Calu3 (cell line): ENCODE measurements around the gene WDSUB1. TPM values are rescaled to one million over a fixed set of nuclear protein-coding genes. Genes with fewer than 3 reads are reported as not detected.

Experiments used
- BruUV-seq: library from RNA; stranded (reverse); fragments of 400-500 nt; replicated peaks from 2 replicates; lab custom pipeline; 2021; lab: Mats Ljungman, UMichigan
- CTCF ChIA-PET: fragments of 300-600 bp; sonication (Branson Sonifier 250); formaldehyde crosslinking; loops from one replicate; lab custom pipeline; 2022; ENCODE audit warnings: antibody characterized with exemption; lab: Charles Lee
- DNase-seq: peaks from one replicate; pipeline ENCODE4 v3.0.0; 2022
- H3K27ac Mint-ChIP-seq: one replicate; pipeline ENCODE4 v1.8.0; 2022; ENCODE audit warnings: mixed read lengths; ENCODE audit not compliant: unreplicated experiment
- H3K27me3 Mint-ChIP-seq: one replicate; pipeline ENCODE4 v1.8.0; 2022; ENCODE audit warnings: mixed read lengths; ENCODE audit not compliant: unreplicated experiment
- H3K36me3 Mint-ChIP-seq: one replicate; pipeline ENCODE4 v1.8.0; 2022; ENCODE audit warnings: mild to moderate bottlenecking, moderate library complexity, mixed read lengths; ENCODE audit not compliant: insufficient read depth, unreplicated experiment
- H3K4me1 Mint-ChIP-seq: one replicate; pipeline ENCODE4 v1.8.0; 2022; ENCODE audit warnings: mild to moderate bottlenecking, low read depth, mixed read lengths; ENCODE audit not compliant: unreplicated experiment
- H3K4me3 Mint-ChIP-seq: one replicate; pipeline ENCODE4 v1.8.0; 2022; ENCODE audit warnings: mild to moderate bottlenecking, low read depth, moderate library complexity, mixed read lengths; ENCODE audit not compliant: unreplicated experiment
- H3K9me3 Mint-ChIP-seq: one replicate; pipeline ENCODE4 v1.8.0; 2022; ENCODE audit warnings: low read depth, mixed read lengths; ENCODE audit not compliant: unreplicated experiment
- intact Hi-C: fragments of 100-400 bp; cut with micrococcal nuclease; formaldehyde crosslinking; loops from one replicate; pipeline ENCODE4 v1.10.0; 2022; ENCODE audit not compliant: unreplicated experiment
- total RNA-seq: library from RNA; stranded (reverse); gene quantifications from 2 replicates; pipeline ENCODE4 v1.2.3, GENCODE V29; 2022
- TF ChIP-seq, protein P1 (sequence below): fragments of 200-600 bp; IDR thresholded peaks from one replicate; pipeline ENCODE4 v1.8.0; 2022; ENCODE audit warnings: antibody characterized with exemption; ENCODE audit not compliant: unreplicated experiment

WDSUB1 gene
- total RNA-seq, 1 experiment from 2014 or later = 6.7 TPM

DNA sequence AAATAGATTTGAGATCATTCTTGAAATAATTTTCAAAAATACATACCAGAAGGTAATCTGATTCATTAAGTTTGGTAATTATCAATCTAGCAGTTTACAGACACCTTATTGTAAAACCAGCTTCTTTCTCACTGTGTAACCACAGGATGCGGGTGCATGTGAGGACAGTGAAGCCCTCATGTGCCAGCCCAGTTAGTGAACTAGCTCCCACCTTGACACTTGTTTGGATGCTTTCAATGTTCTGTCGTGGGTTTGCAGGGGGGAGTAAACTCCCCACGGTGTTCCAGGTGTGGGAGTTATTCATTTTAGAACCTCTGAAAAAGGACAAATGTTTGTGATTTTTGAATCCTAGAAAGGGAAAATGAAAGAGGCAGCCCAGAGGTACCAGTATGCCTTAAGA is 59.0 kb downstream of the WDSUB1 start:
- TF ChIP-seq, protein P1, sequence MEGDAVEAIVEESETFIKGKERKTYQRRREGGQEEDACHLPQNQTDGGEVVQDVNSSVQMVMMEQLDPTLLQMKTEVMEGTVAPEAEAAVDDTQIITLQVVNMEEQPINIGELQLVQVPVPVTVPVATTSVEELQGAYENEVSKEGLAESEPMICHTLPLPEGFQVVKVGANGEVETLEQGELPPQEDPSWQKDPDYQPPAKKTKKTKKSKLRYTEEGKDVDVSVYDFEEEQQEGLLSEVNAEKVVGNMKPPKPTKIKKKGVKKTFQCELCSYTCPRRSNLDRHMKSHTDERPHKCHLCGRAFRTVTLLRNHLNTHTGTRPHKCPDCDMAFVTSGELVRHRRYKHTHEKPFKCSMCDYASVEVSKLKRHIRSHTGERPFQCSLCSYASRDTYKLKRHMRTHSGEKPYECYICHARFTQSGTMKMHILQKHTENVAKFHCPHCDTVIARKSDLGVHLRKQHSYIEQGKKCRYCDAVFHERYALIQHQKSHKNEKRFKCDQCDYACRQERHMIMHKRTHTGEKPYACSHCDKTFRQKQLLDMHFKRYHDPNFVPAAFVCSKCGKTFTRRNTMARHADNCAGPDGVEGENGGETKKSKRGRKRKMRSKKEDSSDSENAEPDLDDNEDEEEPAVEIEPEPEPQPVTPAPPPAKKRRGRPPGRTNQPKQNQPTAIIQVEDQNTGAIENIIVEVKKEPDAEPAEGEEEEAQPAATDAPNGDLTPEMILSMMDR = no peak
- Mint-ChIP-seq H3K9me3 (no peaks in the 10 kb centered on the region), H3K27ac (no peak overlapping the region), H3K4me3 (no peak overlapping the region), H3K27me3 (no peaks in the 10 kb centered on the region), H3K36me3 (peaks cover 31% of the 10 kb centered on the region), H3K4me1 (no peaks in the 10 kb centered on the region)
- no peak for DNase-seq
- intact Hi-C loops = no loop called here
- no TSS peak for BruUV-seq
- CTCF ChIA-PET = no interaction called here

DNA sequence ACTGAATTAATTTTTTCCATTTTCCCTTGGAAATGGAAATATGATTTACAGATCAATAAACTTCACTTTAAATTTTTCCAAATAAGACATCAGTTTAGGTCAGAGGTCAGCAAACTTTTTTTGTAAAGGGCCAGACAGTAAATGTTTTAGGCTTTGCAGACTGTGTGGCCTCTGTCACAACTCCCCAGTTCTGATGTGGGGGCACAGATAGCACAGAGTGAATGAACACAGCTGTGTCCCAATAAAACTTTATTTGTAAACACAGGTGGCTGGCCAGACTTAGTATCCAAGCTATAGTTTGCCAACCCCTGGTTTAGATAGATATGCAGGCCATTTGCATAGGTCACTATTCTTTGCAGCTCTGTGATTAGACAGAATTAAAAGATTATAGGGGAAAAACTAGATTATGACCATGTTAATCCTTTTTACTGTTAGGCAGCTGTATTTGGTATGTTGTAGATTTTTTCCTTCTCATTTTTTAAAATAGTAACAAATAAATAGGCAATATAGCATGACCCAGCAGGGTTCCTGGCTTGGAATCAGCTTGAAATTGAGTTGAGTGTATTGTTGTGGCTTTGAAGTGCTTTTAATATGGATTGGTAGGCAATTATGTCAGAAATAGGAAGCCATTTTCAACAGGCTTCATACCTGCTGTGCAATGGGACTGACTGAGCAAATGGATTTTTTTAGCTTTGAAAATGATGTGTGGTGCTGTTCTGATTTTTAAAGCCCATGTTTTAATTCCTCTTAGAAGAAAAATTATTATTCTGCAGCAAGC is 59.7 kb downstream of the WDSUB1 start:
- intact Hi-C loops = no loop called here
- H3K4me1 Mint-ChIP-seq = no peaks in the 10 kb centered on the region
- BruUV-seq = no TSS peak
- TF ChIP-seq, protein P1 = no peak
- H3K9me3 Mint-ChIP-seq = no peaks in the 10 kb centered on the region
- H3K4me3 Mint-ChIP-seq = no peak overlapping the region
- CTCF ChIA-PET = interaction anchor here (0.7 kb wide), 3 partner anchors 296 to 666 kb away, joined by 3 to 4 read pairs (median 4); no protein-coding TSS in a partner anchor
- no peak overlapping the region for H3K27ac Mint-ChIP-seq
- peaks cover 31% of the 10 kb centered on the region for H3K36me3 Mint-ChIP-seq
- DNase-seq = no peak
- H3K27me3 Mint-ChIP-seq = no peaks in the 10 kb centered on the region

DNA sequence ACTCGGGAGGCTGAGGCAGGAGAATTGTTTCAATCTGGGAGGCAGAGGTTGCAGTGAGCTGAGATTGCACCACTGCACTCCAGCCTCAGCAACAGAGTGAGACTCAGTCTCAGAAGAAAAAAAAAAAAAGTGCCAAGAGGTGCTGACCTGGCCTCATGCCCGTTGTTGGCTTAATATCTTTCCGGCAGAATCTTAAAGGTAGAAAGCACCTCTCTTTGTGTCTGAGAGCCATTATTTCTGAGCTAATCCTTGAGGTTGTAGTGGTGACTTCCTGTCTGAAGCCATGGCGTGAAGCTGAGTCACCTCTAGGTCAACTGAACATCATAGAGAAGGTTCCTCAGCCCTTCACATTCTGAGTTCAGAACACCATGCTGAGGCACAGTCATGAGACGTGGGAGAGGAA is 60.4 kb downstream of the WDSUB1 start:
- Mint-ChIP-seq H3K27ac (no peak overlapping the region), H3K27me3 (no peaks in the 10 kb centered on the region), H3K4me1 (no peaks in the 10 kb centered on the region), H3K9me3 (no peaks in the 10 kb centered on the region), H3K36me3 (peaks cover 31% of the 10 kb centered on the region), H3K4me3 (no peak overlapping the region)
- intact Hi-C loops = no loop called here
- BruUV-seq = no TSS peak
- CTCF ChIA-PET = interaction anchor here (0.7 kb wide), 3 partner anchors 295 to 667 kb away, joined by 3 to 4 read pairs (median 4); no protein-coding TSS in a partner anchor
- no peak for DNase-seq
- TF ChIP-seq, protein P1 = no peak

DNA sequence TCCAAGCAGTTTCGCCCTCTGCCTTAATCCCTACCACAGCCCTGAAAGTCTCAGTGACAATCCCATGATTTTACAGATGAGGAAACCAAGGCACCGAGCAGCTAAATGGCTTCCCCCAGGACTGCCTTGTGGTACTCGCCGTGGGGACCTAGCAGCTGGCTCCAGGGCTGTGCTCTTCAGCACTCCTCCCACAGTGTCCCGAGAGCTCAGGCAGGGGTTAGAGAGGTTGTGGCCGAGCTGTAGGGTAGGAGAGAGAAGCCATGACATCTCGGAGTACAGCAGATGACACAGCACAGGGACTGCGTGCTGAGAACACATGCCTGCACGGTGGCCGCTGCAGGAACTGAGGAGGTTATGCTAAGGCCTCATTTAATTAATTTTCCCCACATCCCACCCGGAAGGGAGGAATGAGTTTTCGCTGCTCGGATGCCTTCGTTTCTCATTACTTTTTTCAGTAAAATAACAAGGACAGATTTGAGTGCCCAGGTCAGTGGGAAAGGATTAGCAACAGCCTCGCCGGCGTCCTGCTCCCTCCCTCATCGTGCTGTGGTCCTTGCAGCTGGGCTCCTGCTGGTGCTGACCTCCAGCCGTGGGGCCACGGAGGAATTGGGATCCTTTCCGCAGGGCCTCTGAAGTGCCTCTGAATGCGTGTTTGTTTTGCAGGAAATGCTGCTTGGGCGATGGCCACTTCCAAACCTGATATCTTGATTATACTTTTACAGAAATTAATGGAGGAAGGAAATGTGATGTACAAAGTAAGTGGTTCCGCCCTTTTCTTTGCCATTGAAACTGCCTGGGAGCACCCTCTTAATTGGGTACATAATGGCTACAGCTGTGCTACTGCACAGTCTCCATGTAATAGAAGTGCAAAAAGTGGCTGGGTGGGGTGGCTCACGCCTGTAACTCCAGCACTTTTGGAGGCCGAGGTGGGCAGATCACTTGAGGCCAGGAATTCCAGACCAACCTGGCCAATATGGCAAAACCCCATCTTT is 61.2 kb downstream of the WDSUB1 start:
- Mint-ChIP-seq H3K36me3 (peaks cover 31% of the 10 kb centered on the region), H3K27me3 (no peaks in the 10 kb centered on the region), H3K9me3 (no peaks in the 10 kb centered on the region), H3K27ac (no peak overlapping the region), H3K4me1 (no peaks in the 10 kb centered on the region), H3K4me3 (no peak overlapping the region)
- BruUV-seq = no TSS peak
- TF ChIP-seq, protein P1 = no peak
- intact Hi-C loops = no loop called here
- no peak for DNase-seq
- CTCF ChIA-PET = no interaction called here
